Mucosa of gallbladder (tissue), 1 donor: ENCODE results near the gene MCTP2. TPM values are rescaled to one million over a fixed set of nuclear protein-coding genes. Genes with fewer than 3 reads are reported as not detected.

Experiments used
- DNase-seq: peaks from one replicate; pipeline ENCODE4 v3.0.0-alpha.2; 2020; ENCODE audit warnings: low spot score
- total RNA-seq: library from RNA; stranded (reverse); gene quantifications from one replicate; pipeline ENCODE4 v1.2.1, GENCODE V29; 2021
- donor health status: DM: no; HTN: no; CAD: no.

The MCTP2 gene
- total RNA-seq: 31.7 TPM

- DNase-seq: peak; percentile 88
Observed at GRCh38 chr15:94230883-94231722, at the start of gene MCTP2. MCTP2 (plus strand) TSS chr15:94231561; CDS start chr15:94298266, 66,705 bp downstream.

- DNase-seq: no peak
Observed at GRCh38 chr15:94182883-94183282, 48.5 kb upstream of the MCTP2 start.

- no peak for DNase-seq
Observed at GRCh38 chr15:94185547-94186236, 45.7 kb upstream of the MCTP2 start.

GRCh38 chr15:94186770-94187331, 44.5 kb upstream of the MCTP2 start:
- no peak for DNase-seq

GRCh38 chr15:94193906-94194305, 37.5 kb upstream of the MCTP2 start:
- DNase-seq: no peak

GRCh38 chr15:94196531-94196930, 34.8 kb upstream of the MCTP2 start:
- no peak for DNase-seq

- no peak for DNase-seq
Observed at GRCh38 chr15:94198633-94199032, 32.7 kb upstream of the MCTP2 start.

- no peak for DNase-seq
Observed at GRCh38 chr15:94199725-94200124, 31.6 kb upstream of the MCTP2 start.

GRCh38 chr15:94203306-94203705, 28.1 kb upstream of the MCTP2 start:
- no peak for DNase-seq

- no peak for DNase-seq
Observed at GRCh38 chr15:94205366-94205765, 26.0 kb upstream of the MCTP2 start.

- no peak for DNase-seq
Observed at GRCh38 chr15:94206463-94207167, 24.7 kb upstream of the MCTP2 start.

- no peak for DNase-seq
Observed at GRCh38 chr15:94212291-94212690, 19.1 kb upstream of the MCTP2 start.

- no peak for DNase-seq
Observed at GRCh38 chr15:94225616-94226015, 5.7 kb upstream of the MCTP2 start.

GRCh38 chr15:94228611-94229010, 2.8 kb upstream of the MCTP2 start:
- DNase-seq: no peak

GRCh38 chr15:94229591-94230369, 1.6 kb upstream of the MCTP2 start:
- DNase-seq: no peak

GRCh38 chr15:94230431-94230882, 904 bp upstream of the MCTP2 start:
- DNase-seq: no peak

GRCh38 chr15:94231723-94232468, 535 bp downstream of the MCTP2 start:
- no peak for DNase-seq

- DNase-seq: no peak
Observed at GRCh38 chr15:94233441-94233840, 2.1 kb downstream of the MCTP2 start.

- no peak for DNase-seq
Observed at GRCh38 chr15:94234300-94234699, 2.9 kb downstream of the MCTP2 start.

- no peak for DNase-seq
Observed at GRCh38 chr15:94235041-94235440, 3.7 kb downstream of the MCTP2 start.

- no peak for DNase-seq
Observed at GRCh38 chr15:94235646-94236045, 4.3 kb downstream of the MCTP2 start.
